ENCODE results near the gene PCYT1A.

- no peak for TF ChIP-seq POLR2A (IDR thresholded peaks at IDR 0.05)
- TF ChIP-seq, protein P1, sequence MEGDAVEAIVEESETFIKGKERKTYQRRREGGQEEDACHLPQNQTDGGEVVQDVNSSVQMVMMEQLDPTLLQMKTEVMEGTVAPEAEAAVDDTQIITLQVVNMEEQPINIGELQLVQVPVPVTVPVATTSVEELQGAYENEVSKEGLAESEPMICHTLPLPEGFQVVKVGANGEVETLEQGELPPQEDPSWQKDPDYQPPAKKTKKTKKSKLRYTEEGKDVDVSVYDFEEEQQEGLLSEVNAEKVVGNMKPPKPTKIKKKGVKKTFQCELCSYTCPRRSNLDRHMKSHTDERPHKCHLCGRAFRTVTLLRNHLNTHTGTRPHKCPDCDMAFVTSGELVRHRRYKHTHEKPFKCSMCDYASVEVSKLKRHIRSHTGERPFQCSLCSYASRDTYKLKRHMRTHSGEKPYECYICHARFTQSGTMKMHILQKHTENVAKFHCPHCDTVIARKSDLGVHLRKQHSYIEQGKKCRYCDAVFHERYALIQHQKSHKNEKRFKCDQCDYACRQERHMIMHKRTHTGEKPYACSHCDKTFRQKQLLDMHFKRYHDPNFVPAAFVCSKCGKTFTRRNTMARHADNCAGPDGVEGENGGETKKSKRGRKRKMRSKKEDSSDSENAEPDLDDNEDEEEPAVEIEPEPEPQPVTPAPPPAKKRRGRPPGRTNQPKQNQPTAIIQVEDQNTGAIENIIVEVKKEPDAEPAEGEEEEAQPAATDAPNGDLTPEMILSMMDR (IDR thresholded peaks at IDR 0.05): no peak
- TF ChIP-seq POLR2AphosphoS5 (IDR thresholded peaks at IDR 0.05): no peak
These were observed 94.3 kb downstream of the PCYT1A start for GRCh38 chr3:196193133-196193735.
